Measurements from ENCODE around the gene RGS19.

The RGS19 gene

GRCh38 chr20:64077876-64078551 is 1.3 kb downstream of the RGS19 start:
- H3K4me3 ChIP-seq (ENCODE audit: low read depth, low read length), result no peak overlapping the region

GRCh38 chr20:64077541-64077875 is 1.8 kb downstream of the RGS19 start:
- H3K4me3 ChIP-seq (ENCODE audit: low read depth, low read length), result no peak overlapping the region

DNA sequence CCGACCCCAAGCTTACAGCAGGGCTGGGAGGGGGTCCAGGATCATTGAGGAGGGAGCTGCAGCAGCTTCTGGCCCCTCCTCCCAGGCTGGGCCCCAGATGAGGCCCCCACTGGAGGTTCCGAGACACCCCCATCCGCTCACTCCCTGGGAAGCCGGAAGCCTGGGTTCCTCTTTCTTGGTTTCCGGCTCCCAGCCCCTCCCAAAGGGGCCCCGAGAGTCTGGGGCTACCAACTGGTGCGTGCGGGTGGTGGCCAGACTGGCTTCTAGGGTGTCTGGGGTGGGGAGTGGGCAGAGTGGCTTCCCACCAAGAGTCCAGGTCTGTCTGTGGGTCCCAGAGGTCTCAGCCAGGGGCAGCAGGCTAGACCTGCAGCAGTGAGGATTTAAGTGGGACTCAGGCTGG is 2.2 kb downstream of the RGS19 start:
- no peak overlapping the region for H3K4me3 ChIP-seq (ENCODE audit: low read depth, low read length)

DNA sequence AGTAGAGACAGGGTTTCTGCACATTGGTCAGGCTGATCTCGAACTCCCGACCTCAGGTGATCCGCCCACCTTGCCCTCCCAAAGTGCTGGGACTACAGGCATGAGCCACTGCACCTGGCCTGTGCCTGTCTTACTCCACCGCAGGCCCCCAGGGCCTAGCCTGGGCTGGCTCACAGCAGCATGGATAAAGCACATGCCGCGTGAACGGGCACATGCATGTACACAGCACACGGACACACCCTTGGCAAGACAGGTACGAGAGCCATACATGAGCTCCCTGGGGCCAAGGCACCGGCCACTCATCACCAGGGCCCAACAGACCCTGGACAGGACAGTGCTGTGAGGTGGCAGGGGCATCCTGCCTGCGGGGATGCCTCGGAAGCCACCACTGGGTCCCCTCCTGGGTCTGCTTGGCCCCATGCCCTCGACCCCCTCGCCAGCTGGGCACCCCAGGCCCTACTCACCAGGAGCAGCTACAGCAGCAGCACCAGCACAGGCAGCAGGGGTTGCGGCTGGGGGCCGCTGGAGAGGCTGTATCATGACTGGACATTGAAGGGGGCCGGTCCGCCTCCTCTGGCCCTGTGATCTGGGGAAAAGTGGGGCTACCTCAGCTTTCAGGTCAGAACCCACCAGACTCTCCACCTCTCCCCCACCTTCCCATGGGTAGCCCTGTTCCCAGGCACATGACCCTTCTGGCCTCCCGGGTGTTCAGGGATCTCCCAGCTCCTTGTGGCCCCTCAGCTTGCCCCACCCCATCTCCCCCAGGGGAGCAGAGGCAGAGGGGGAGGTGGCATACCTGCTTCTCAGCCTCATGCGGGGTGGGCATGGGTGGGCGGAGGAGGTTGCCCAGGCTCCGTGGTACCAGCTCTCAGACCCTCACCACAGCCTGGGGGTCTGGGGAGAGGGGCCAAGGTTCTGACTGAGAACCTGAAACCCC is 3.0 kb downstream of the RGS19 start:
- H3K4me3 ChIP-seq (ENCODE audit: low read depth, low read length), result no peak overlapping the region

GRCh38 chr20:64075556-64075955 is 3.8 kb downstream of the RGS19 start:
- no peak overlapping the region for H3K4me3 ChIP-seq (ENCODE audit: low read depth, low read length)

- no peak overlapping the region for H3K4me3 ChIP-seq (ENCODE audit: low read depth, low read length)
Measured at GRCh38 chr20:64074963-64075362, 4.4 kb downstream of the RGS19 start.

DNA sequence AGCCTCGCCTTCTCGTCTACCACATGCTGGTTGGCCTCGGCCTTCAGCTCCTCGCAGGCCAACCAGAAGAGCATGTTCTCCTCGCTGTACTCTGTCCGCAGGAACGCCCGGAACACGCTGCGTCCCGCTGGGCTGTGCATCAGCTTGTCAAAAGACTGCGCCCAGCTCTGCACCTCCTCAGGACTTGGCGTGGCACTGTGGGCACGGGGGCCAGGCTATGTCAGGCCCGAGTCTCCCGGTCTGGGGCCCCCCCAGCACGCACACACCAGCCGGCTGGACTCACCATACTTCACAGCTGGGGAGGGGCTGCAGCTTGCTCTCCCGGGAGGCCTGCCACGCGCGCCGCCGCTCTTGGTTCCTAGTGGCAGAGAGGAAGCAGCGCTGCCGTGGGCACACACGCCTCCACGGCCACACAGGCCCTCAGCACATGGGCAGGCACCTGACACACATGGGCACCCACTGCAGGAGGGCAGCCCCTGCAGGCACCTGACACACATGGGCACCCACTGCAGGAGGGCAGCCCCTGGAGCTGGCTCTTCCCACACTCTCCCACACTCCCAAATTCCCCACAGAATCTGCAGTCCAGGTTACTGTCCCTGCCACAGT is 5.0 kb downstream of the RGS19 start:
- no peak overlapping the region for H3K4me3 ChIP-seq (ENCODE audit: low read depth, low read length)

DNA sequence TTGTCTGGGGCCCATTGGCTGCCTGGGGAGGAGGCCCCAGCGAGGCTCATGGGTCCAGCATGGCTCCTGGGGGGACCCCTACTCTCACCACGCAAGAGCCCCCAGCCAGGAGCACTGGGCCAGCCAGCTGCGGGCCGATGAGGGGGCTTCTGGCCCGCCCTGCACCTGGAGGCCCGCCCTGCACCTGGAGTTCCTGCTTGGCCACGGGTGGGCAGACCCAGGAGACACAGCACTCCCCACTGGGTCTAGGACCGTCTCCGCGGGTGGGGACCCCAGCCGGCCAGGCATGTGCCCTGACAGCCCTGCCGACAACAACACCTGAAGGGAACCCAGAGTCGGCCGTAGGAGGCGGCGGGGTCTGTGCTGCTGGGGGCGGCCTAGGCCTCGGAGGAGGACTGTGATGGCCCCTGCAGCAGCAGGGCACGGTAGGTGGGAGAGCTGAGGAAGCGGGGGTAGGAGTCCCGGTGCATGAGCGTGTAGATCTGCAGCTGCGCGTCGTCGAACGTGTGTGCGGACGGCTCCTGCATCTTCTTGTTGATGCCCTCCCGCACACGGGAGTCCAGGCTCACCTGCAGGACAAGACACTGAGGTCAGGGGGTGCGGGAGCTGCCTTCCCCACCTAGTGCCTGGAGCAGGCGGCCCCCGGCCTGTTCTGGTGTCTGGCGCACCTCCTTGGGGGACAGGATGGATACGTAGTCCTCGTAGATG is 5.7 kb downstream of the RGS19 start:
- H3K4me3 ChIP-seq (ENCODE audit: low read depth, low read length), result no peak overlapping the region

DNA sequence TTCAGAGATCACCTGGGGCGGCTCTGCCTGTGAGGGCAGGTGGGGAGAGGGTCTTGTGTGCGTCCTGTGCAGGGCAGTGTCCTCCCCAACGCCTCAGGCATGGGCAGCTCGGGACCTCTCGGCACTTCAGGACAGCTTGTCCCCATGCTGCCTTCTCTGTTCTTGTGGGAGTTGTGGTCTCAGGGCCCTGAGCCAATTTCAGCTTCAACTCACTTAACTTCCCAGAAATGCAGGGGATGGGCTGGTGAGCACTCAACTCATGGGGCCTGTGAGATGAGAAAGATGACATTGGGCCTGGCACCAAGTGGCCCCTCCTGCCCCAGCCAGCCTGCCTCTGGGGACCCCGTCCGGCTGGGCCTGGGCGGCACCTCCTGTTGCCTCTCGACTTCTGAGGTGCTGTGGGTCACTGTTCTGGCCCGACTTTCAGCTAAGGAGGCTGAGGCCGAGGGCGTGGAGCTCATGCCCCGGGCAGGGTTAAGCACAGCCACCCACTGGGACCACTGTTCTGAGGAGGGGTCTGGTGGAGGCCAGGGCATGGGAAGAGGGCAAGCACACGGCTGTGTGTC is 6.7 kb downstream of the RGS19 start:
- no peak overlapping the region for H3K4me3 ChIP-seq (ENCODE audit: low read depth, low read length)

GRCh38 chr20:64071341-64072332 is 7.7 kb downstream of the RGS19 start:
- H3K4me3 ChIP-seq (ENCODE audit: low read depth, low read length), result no peak overlapping the region

DNA sequence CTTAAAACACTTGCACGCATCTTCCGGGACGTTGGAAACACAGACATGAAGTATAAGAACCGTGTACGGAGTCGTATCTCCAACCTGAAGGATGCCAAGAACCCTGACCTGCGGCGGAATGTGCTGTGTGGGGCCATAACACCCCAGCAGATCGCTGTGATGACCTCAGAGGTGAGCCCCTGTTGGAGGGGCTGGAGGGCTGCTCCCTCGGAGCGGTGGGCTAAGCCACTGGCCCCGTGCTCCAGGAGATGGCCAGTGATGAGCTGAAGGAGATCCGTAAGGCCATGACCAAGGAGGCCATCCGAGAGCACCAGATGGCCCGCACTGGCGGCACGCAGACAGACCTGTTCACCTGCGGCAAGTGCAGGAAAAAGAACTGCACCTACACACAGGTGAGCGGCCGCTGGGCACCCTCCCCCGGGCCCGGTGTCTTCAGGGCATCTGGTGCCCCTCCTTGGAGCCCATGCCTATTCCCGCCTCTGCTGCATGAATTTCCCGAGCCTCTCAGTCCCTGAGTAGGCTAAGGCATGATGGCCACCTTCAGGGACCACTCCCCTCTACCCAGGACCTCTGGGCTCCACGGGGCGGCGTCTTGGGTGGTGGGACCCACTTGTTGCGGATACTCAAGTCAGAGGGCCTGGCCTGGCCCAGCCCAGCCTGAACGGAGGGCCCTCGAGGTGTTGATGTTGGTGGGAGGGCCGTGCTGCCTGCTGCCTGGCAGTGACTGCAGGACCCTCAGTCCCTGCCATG is 8.9 kb downstream of the RGS19 start:
- H3K4me3 ChIP-seq (ENCODE audit: low read depth, low read length), result no peak overlapping the region

DNA sequence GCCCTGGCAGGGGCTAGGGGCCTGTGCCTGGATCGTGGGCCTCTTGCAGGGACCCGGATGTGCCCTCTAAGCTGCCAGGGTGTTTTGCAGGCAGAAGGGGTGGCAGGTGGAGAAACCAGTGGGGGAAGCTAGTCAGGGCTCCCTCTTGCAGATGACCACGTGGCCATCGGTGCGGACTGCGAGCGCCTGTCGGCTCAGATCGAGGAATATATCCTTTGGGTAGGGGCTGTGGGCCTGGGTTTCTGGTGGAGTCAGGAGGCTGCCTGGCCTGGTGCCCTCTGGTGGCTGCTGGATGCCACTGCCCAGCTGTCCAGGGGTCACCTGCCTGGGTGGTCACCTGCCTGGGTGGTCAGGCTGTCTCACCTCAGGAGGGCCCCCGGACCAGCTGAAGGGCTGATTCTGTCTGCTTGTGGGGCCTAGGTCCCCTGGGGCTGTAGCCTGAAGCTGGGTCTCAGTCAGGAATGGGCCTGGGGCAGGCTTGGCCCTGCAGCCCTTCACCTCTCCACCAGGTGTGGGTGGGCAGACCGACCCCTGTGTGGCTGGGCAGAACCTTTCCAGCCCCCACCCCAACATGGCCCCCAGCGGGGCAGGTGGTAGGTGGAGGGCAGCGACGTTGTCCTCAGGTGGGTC is 9.6 kb downstream of the RGS19 start:
- no peak overlapping the region for H3K4me3 ChIP-seq (ENCODE audit: low read depth, low read length)

GRCh38 chr20:64069209-64069613 is 10.1 kb downstream of the RGS19 start:
- no peak overlapping the region for H3K4me3 ChIP-seq (ENCODE audit: low read depth, low read length)

GRCh38 chr20:64068386-64069208 is 10.7 kb downstream of the RGS19 start:
- H3K4me3 ChIP-seq (ENCODE audit: low read depth, low read length), result no peak overlapping the region

DNA sequence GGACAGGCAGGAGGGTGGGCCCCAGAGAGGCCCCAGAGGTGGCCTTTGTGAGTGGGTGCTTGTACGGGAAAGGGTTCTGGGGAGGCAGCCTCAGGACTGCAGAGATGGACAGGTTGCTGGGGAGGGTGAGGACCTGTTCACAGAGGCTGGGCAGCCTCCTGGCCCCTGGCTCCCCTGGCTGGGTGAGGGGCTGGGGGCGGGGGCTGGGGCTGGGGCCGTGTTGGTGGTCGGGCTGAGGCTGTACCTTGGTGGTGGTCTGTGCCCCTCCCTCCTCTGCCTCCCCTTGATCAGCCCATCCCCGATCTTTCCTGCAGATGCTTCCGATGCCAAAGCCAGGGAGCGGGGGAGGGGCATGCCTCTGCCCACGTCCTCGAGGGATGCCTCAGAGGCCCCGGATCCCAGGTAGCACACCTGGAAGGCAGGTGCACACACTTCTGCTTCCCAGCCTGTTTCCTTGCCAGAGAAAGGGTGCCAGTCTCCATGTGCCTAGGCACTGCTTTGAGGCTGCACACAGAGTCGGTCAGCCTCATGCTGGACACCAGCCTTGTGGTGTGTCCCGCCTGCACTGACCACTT is 11.5 kb downstream of the RGS19 start:
- no peak overlapping the region for H3K4me3 ChIP-seq (ENCODE audit: low read depth, low read length)

DNA sequence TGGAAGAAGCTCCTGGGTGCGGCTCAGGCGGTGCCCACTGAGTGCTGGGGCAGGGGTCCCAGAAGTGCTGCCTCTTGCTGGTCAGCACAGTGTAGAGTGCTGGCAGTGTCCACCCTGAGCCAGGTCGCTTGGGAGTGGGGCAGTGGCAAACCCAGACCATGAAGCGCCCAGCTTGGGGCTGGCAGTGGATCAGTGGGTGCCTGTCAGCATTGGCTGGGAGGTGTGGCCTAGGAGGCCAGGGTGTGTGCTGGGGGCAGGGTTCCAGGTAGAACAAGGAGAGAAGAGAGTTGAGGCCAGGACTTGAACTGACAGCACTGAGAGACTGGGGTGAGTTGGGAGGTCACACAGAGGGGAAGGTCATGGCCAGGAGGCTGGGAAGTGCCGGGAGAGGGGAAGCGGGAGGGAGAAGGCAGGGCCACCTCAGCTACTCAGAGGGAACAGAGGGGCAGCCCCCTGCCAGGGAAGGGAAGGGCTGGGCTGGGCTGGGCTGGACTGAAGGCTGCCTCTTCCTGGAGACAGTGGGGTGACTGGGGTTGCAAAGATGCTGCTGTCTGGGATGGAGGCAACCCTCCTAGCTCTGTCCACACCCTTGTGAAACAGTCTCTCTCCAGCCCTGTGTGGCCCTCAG is 12.2 kb downstream of the RGS19 start:
- H3K4me3 ChIP-seq (ENCODE audit: low read depth, low read length), result no peak overlapping the region

DNA sequence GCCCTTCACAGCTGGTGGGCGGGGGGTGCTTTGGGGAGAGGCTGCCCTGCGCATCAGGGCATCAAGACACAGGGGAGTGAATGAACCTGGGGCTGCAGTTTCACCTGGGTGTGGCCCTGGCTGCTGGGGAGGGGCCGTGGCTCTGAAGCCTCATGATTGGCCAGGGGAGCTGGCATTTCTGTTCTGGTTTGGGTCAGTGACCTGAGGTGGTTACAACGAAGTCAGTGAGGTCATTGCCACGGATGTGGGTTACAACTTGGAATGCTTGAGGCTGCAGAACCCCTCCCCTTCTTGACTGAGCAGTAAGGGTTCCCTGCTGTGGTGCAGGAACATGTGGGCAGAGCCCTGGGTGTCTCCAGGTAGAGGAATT is 13.4 kb downstream of the RGS19 start:
- no peak overlapping the region for H3K4me3 ChIP-seq (ENCODE audit: low read depth, low read length)

All from iPS-11a (cell line).